Endodermal cell (in vitro differentiated cells): ENCODE measurements around the gene TBXAS1. TPM values are rescaled to one million over a fixed set of nuclear protein-coding genes. Genes with fewer than 3 reads are reported as not detected.

Source experiments
- DNase-seq: peaks from one replicate; pipeline ENCODE4 v3.0.0-alpha.2; 2017
- H3K27ac ChIP-seq: 2 replicates; pipeline ENCODE4 v1.5.1; 2013; ENCODE audit warnings: mild to moderate bottlenecking, low read depth, low read length, moderate library complexity
- H3K27me3 ChIP-seq: 2 replicates; pipeline ENCODE4 v1.6.1; 2013; ENCODE audit warnings: mild to moderate bottlenecking, low read length, moderate library complexity; ENCODE audit not compliant: insufficient read depth, control insufficient read depth, poor library complexity, severe bottlenecking
- H3K36me3 ChIP-seq: 2 replicates; pipeline ENCODE4 v1.7.0; 2013; ENCODE audit warnings: mild to moderate bottlenecking, low read length, moderate library complexity; ENCODE audit not compliant: control insufficient read depth, insufficient read depth
- H3K4me1 ChIP-seq: one replicate; pipeline ENCODE4 v1.7.0; 2013; ENCODE audit warnings: low read length; ENCODE audit not compliant: control insufficient read depth, insufficient read depth
- H3K4me3 ChIP-seq: 2 replicates; pipeline ENCODE4 v1.5.1; 2013; ENCODE audit warnings: mild to moderate bottlenecking, low read length, moderate library complexity
- H3K9ac ChIP-seq: 2 replicates; pipeline ENCODE4 v1.6.1; 2013; ENCODE audit warnings: mild to moderate bottlenecking, low read length, moderate library complexity; ENCODE audit not compliant: poor library complexity, severe bottlenecking; ENCODE audit errors: extremely low read depth
- H3K9me3 ChIP-seq: 2 replicates; pipeline ENCODE4 v1.6.1; 2013; ENCODE audit warnings: mild to moderate bottlenecking, low read length, moderate library complexity; ENCODE audit not compliant: control insufficient read depth
- H3K27ac Mint-ChIP-seq: 2 replicates; pipeline ENCODE4 v1.8.0; 2020; ENCODE audit warnings: mixed read lengths
- H3K27me3 Mint-ChIP-seq: 2 replicates; pipeline ENCODE4 v1.8.0; 2021; ENCODE audit warnings: mild to moderate bottlenecking, mixed read lengths; ENCODE audit not compliant: insufficient read depth
- H3K36me3 Mint-ChIP-seq: 2 replicates; pipeline ENCODE4 v1.8.0; 2020; ENCODE audit warnings: low read depth, mixed read lengths
- H3K4me1 Mint-ChIP-seq: 2 replicates; pipeline ENCODE4 v1.8.0; 2020; ENCODE audit warnings: mixed read lengths
- H3K4me3 Mint-ChIP-seq: 2 replicates; pipeline ENCODE4 v1.8.0; 2020; ENCODE audit warnings: mild to moderate bottlenecking, moderate library complexity, mixed read lengths
- H3K9me3 Mint-ChIP-seq: 2 replicates; pipeline ENCODE4 v1.8.0; 2020; ENCODE audit warnings: mild to moderate bottlenecking, mixed read lengths
- WGBS, 2 experiments: methylation state at CpG; one replicate each; pipeline versions ENCODE4 v1.1.5 to v1.1.7; 2013; ENCODE audit warnings: missing lambda C conversion rate in 2 of 2, mixed read lengths in 1 of 2; ENCODE audit not compliant: insufficient coverage in 1 of 2, insufficient read length in 1 of 2; 5-methylcytosine and 5-hydroxymethylcytosine counted together
- total RNA-seq, 2 donors: library from RNA; stranded (reverse); fragmentation: NEBNext Ultra II Directional in 1 of 2; extraction: Animal tissue kit (Norgen Biotek cat#: 25700) in 1 of 2; gene quantifications; 2 replicates in 1 of 2; 3 replicates in 1 of 2; pipeline ENCODE4 v1.2.1, GENCODE V29; 2021
- TF ChIP-seq, protein P1 (sequence below): fragments of 200-600 bp; sonication (generic); conservative IDR thresholded peaks from 2 replicates; pipeline ENCODE4 v1.5.0; 2021; ENCODE audit warnings: antibody characterized with exemption, mild to moderate bottlenecking

Gene TBXAS1
- total RNA-seq, 2 donors from 2014 or later: 7.6 to 13.5 TPM

GRCh38 chr7:139937715-139938114 lies 108.7 kb downstream of the TBXAS1 start:
- Histone ChIP-seq H3K27ac (no peak overlapping the region), H3K36me3 (no peaks in the 10 kb centered on the region), H3K4me1 (no peaks in the 10 kb centered on the region), H3K27me3 (peaks cover 6% of the 10 kb centered on the region), H3K4me3 (no peak overlapping the region), H3K9ac (no peak overlapping the region), H3K9me3 (no peaks in the 10 kb centered on the region)
- no peak overlapping the region for H3K4me3 Mint-ChIP-seq
- no peak overlapping the region for H3K27ac Mint-ChIP-seq
- no peaks in the 10 kb centered on the region for H3K4me1 Mint-ChIP-seq
- H3K27me3 Mint-ChIP-seq: peaks cover 3% of the 10 kb centered on the region
- TF ChIP-seq, protein P1, sequence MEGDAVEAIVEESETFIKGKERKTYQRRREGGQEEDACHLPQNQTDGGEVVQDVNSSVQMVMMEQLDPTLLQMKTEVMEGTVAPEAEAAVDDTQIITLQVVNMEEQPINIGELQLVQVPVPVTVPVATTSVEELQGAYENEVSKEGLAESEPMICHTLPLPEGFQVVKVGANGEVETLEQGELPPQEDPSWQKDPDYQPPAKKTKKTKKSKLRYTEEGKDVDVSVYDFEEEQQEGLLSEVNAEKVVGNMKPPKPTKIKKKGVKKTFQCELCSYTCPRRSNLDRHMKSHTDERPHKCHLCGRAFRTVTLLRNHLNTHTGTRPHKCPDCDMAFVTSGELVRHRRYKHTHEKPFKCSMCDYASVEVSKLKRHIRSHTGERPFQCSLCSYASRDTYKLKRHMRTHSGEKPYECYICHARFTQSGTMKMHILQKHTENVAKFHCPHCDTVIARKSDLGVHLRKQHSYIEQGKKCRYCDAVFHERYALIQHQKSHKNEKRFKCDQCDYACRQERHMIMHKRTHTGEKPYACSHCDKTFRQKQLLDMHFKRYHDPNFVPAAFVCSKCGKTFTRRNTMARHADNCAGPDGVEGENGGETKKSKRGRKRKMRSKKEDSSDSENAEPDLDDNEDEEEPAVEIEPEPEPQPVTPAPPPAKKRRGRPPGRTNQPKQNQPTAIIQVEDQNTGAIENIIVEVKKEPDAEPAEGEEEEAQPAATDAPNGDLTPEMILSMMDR: no peak
- no peak for DNase-seq
- 89 to 100% methylated on average over 1 to 6 of the region's 6 CpGs for WGBS, 2 experiments
- no peaks in the 10 kb centered on the region for H3K36me3 Mint-ChIP-seq
- H3K9me3 Mint-ChIP-seq: no peaks in the 10 kb centered on the region

DNA sequence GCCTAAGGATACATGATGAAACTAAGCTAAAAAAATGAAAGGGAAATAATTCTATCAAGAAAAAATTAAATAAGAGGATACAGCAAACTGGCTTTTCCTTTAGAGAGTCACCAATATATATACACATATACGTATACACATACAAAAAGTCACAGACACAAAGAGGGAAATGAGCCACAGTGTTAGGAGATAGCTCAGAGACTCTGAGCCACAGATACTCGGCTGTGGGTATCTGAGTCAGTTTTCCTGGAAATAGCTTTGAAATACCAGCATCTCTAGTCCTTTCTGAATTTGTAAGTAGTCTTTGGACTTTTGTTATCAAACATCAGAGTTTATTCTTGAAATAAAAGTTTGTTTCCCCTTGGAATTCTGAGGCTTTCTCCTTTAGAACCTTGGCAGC lies 111.8 kb downstream of the TBXAS1 start:
- DNase-seq: no peak
- peaks cover 8% of the 10 kb centered on the region for H3K9me3 ChIP-seq
- no peaks in the 10 kb centered on the region for H3K4me1 Mint-ChIP-seq
- no peaks in the 10 kb centered on the region for H3K36me3 ChIP-seq
- H3K27ac Mint-ChIP-seq: no peak overlapping the region
- H3K27ac ChIP-seq: no peak overlapping the region
- TF ChIP-seq, protein P1: no peak
- H3K4me3 ChIP-seq: no peak overlapping the region
- H3K27me3 Mint-ChIP-seq: peaks cover 3% of the 10 kb centered on the region
- H3K27me3 ChIP-seq: peaks cover 6% of the 10 kb centered on the region
- no peaks in the 10 kb centered on the region for H3K4me1 ChIP-seq
- no peak overlapping the region for H3K9ac ChIP-seq
- no peaks in the 10 kb centered on the region for H3K36me3 Mint-ChIP-seq
- peaks cover 5% of the 10 kb centered on the region for H3K9me3 Mint-ChIP-seq
- WGBS, 2 experiments: 79 to 100% methylated on average over 1 to 2 of the region's 2 CpGs
- H3K4me3 Mint-ChIP-seq: no peak overlapping the region

GRCh38 chr7:139941421-139941820 lies 112.4 kb downstream of the TBXAS1 start:
- H3K9ac ChIP-seq: no peak overlapping the region
- Mint-ChIP-seq H3K36me3 (no peaks in the 10 kb centered on the region), H3K4me3 (no peak overlapping the region), H3K9me3 (peaks cover 10% of the 10 kb centered on the region), H3K4me1 (no peaks in the 10 kb centered on the region), H3K27me3 (peaks cover 3% of the 10 kb centered on the region), H3K27ac (no peak overlapping the region)
- H3K27ac ChIP-seq: no peak overlapping the region
- TF ChIP-seq, protein P1: no peak
- no peak overlapping the region for H3K4me3 ChIP-seq
- H3K9me3 ChIP-seq: peaks cover 11% of the 10 kb centered on the region
- H3K27me3 ChIP-seq: peaks cover 6% of the 10 kb centered on the region
- 89 to 93% methylated on average over 1 to 3 of the region's 3 CpGs for WGBS, 2 experiments
- no peak for DNase-seq
- no peaks in the 10 kb centered on the region for H3K36me3 ChIP-seq
- H3K4me1 ChIP-seq: no peaks in the 10 kb centered on the region
